Fibroblast of skin of back (primary cell): Measurements from ENCODE around the gene NTRK2.

Experiments used
- DNase-seq: peaks from one replicate; pipeline ENCODE4 v3.0.0-alpha.2; 2013

Gene NTRK2

GRCh38 chr9:84821431-84821830 lies 151.9 kb downstream of the NTRK2 start:
- no peak for DNase-seq

- DNase-seq = no peak
Observed at GRCh38 chr9:84822589-84823233, 153.2 kb downstream of the NTRK2 start.

- peak; percentile 23 for DNase-seq
Observed at GRCh38 chr9:84823421-84824271, 154.1 kb downstream of the NTRK2 start.

- no peak for DNase-seq
Observed at GRCh38 chr9:84827216-84827765, 157.8 kb downstream of the NTRK2 start.

GRCh38 chr9:84828046-84828445 lies 158.5 kb downstream of the NTRK2 start:
- DNase-seq = no peak

- DNase-seq = no peak
Observed at GRCh38 chr9:84829471-84829870, 159.9 kb downstream of the NTRK2 start.

- DNase-seq = no peak
Observed at GRCh38 chr9:84829997-84830696, 160.6 kb downstream of the NTRK2 start.

- no peak for DNase-seq
Observed at GRCh38 chr9:84831377-84831776, 161.8 kb downstream of the NTRK2 start.

- DNase-seq = no peak
Observed at GRCh38 chr9:84832453-84832852, 162.9 kb downstream of the NTRK2 start.

GRCh38 chr9:84834426-84834825 lies 164.9 kb downstream of the NTRK2 start:
- DNase-seq = no peak

GRCh38 chr9:84835745-84836144 lies 166.2 kb downstream of the NTRK2 start:
- no peak for DNase-seq

- DNase-seq = no peak
Observed at GRCh38 chr9:84838879-84839278, 169.3 kb downstream of the NTRK2 start.

GRCh38 chr9:84839541-84839940 lies 170.0 kb downstream of the NTRK2 start:
- DNase-seq = peak; percentile 85

- peak; percentile 67 for DNase-seq
Observed at GRCh38 chr9:84841931-84842330, 172.4 kb downstream of the NTRK2 start.

GRCh38 chr9:84843175-84843824 lies 173.8 kb downstream of the NTRK2 start:
- no peak for DNase-seq

GRCh38 chr9:84845956-84846900 lies 176.7 kb downstream of the NTRK2 start:
- no peak for DNase-seq

GRCh38 chr9:84846906-84847305 lies 177.4 kb downstream of the NTRK2 start:
- DNase-seq = no peak

GRCh38 chr9:84849049-84849448 lies 179.5 kb downstream of the NTRK2 start:
- DNase-seq = no peak

- no peak for DNase-seq
Observed at GRCh38 chr9:84850830-84851392, 181.4 kb downstream of the NTRK2 start.

- peak; percentile 96 for DNase-seq
Observed at GRCh38 chr9:84851935-84852585, 182.5 kb downstream of the NTRK2 start.
